Ramos (cell line): ENCODE data around the gene ORC4.

Experiments used
- in situ Hi-C: fragments of 300-500 bp; cut with MboI; formaldehyde crosslinking; loops from one replicate; pipeline ENCODE4 v1.14.3; 2022; ENCODE audit warnings: low sequenced_read_pairs; ENCODE audit not compliant: unreplicated experiment

ORC4 gene

GRCh38 chr2:148020111-148021058 is at the start of gene ORC4:
TSS of gene ORC4 (minus strand) at chr2:148020737. CDS start at chr2:147975958, 44,779 bp downstream.
- in situ Hi-C loops = no loop called here

- in situ Hi-C loops = no loop called here
These were observed 47.3 kb upstream of the ORC4 start for GRCh38 chr2:148067801-148068200.

GRCh38 chr2:148065936-148066335 is 45.4 kb upstream of the ORC4 start:
- in situ Hi-C loops = no loop called here

GRCh38 chr2:148063633-148064032 is 43.1 kb upstream of the ORC4 start:
- in situ Hi-C loops = no loop called here

- in situ Hi-C loops = no loop called here
These were observed 38.1 kb upstream of the ORC4 start for GRCh38 chr2:148058641-148059040.

GRCh38 chr2:148052687-148053086 is 32.1 kb upstream of the ORC4 start:
- in situ Hi-C loops = no loop called here

GRCh38 chr2:148049284-148049683 is 28.7 kb upstream of the ORC4 start:
- in situ Hi-C loops = no loop called here

GRCh38 chr2:148048475-148049221 is 28.1 kb upstream of the ORC4 start:
- in situ Hi-C loops = no loop called here

- in situ Hi-C loops = no loop called here
These were observed 26.3 kb upstream of the ORC4 start for GRCh38 chr2:148046802-148047201.

GRCh38 chr2:148044322-148044721 is 23.8 kb upstream of the ORC4 start:
- in situ Hi-C loops = no loop called here

- in situ Hi-C loops = no loop called here
These were observed 21.7 kb upstream of the ORC4 start for GRCh38 chr2:148042219-148042618.

- in situ Hi-C loops = no loop called here
These were observed 19.2 kb upstream of the ORC4 start for GRCh38 chr2:148039783-148040182.

- in situ Hi-C loops = no loop called here
These were observed 11.7 kb upstream of the ORC4 start for GRCh38 chr2:148032215-148032614.

- in situ Hi-C loops = no loop called here
These were observed 10.6 kb upstream of the ORC4 start for GRCh38 chr2:148031152-148031551.

GRCh38 chr2:148028781-148029180 is 8.2 kb upstream of the ORC4 start:
- in situ Hi-C loops = no loop called here

GRCh38 chr2:148027822-148028221 is 7.3 kb upstream of the ORC4 start:
- in situ Hi-C loops = no loop called here

- in situ Hi-C loops = no loop called here
These were observed 6.0 kb upstream of the ORC4 start for GRCh38 chr2:148026573-148026972.

GRCh38 chr2:148023861-148024260 is 3.3 kb upstream of the ORC4 start:
- in situ Hi-C loops = no loop called here

- in situ Hi-C loops = no loop called here
These were observed 2.3 kb upstream of the ORC4 start for GRCh38 chr2:148022882-148023281.

GRCh38 chr2:148022351-148022750 is 1.8 kb upstream of the ORC4 start:
- in situ Hi-C loops = no loop called here

- in situ Hi-C loops = no loop called here
These were observed 1.3 kb upstream of the ORC4 start for GRCh38 chr2:148021886-148022285.
